ENCODE data around the gene RANBP9. TPM values are rescaled to one million over a fixed set of nuclear protein-coding genes. Genes with fewer than 3 reads are reported as not detected.

RANBP9 gene
- total and polyA plus RNA-seq, 2 donors from 2014 or later, result 16.4 to 29.0 TPM

- intact Hi-C loops (cut with DNase I), result no loop called here
- DNase-seq (no peak), FAIRE-seq (no peak)
- Histone ChIP-seq H3K27me3 (ENCODE audit: control insufficient read depth, insufficient read depth, low read length) (no peaks in the 10 kb centered on the region), H3K9ac (ENCODE audit: low read length in 3 of 3) (no peak overlapping the region), H3K4me3 (ENCODE audit: low read length in 3 of 3) (no peak overlapping the region), H3K9me3 (ENCODE audit: control insufficient read depth in 2 of 3, insufficient read depth in 1 of 3, low read length in 3 of 3) (no peaks in the 10 kb centered on the region), H3K27ac (ENCODE audit: low read depth in 2 of 2, low read length in 2 of 2) (no peak overlapping the region), H3K4me1 (ENCODE audit: control insufficient read depth in 2 of 3, insufficient read depth in 2 of 3, low read depth in 1 of 3, low read length in 3 of 3) (no peaks in the 10 kb centered on the region), H3K36me3 (ENCODE audit: control insufficient read depth in 2 of 3, insufficient read depth in 3 of 3, low read length in 3 of 3) (no peaks in the 10 kb centered on the region)
- TF ChIP-seq, protein P1, sequence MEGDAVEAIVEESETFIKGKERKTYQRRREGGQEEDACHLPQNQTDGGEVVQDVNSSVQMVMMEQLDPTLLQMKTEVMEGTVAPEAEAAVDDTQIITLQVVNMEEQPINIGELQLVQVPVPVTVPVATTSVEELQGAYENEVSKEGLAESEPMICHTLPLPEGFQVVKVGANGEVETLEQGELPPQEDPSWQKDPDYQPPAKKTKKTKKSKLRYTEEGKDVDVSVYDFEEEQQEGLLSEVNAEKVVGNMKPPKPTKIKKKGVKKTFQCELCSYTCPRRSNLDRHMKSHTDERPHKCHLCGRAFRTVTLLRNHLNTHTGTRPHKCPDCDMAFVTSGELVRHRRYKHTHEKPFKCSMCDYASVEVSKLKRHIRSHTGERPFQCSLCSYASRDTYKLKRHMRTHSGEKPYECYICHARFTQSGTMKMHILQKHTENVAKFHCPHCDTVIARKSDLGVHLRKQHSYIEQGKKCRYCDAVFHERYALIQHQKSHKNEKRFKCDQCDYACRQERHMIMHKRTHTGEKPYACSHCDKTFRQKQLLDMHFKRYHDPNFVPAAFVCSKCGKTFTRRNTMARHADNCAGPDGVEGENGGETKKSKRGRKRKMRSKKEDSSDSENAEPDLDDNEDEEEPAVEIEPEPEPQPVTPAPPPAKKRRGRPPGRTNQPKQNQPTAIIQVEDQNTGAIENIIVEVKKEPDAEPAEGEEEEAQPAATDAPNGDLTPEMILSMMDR (IDR thresholded peaks at IDR 0.05; ENCODE audit: borderline replicate concordance, extremely low read depth, insufficient read depth), result no peak
These were observed 47.4 kb upstream of the RANBP9 start for GRCh38 chr6:13759025-13759424.

GRCh38 chr6:13754644-13755043 is 43.0 kb upstream of the RANBP9 start:
- intact Hi-C loops (cut with DNase I), result no loop called here
- no peak overlapping the region for H3K4me3 ChIP-seq (ENCODE audit: low read length in 3 of 3)
- H3K4me1 ChIP-seq (ENCODE audit: control insufficient read depth in 2 of 3, insufficient read depth in 2 of 3, low read depth in 1 of 3, low read length in 3 of 3), result no peaks in the 10 kb centered on the region
- H3K9me3 ChIP-seq (ENCODE audit: control insufficient read depth in 2 of 3, insufficient read depth in 1 of 3, low read length in 3 of 3), result no peaks in the 10 kb centered on the region
- TF ChIP-seq, protein P1 (IDR thresholded peaks at IDR 0.05; ENCODE audit: borderline replicate concordance, extremely low read depth, insufficient read depth), result no peak
- DNase-seq (no peak), FAIRE-seq (no peak)
- no peaks in the 10 kb centered on the region for H3K27me3 ChIP-seq (ENCODE audit: control insufficient read depth, insufficient read depth, low read length)
- no peak overlapping the region for H3K27ac ChIP-seq (ENCODE audit: low read depth in 2 of 2, low read length in 2 of 2)
- H3K36me3 ChIP-seq (ENCODE audit: control insufficient read depth in 2 of 3, insufficient read depth in 3 of 3, low read length in 3 of 3), result no peaks in the 10 kb centered on the region
- H3K9ac ChIP-seq (ENCODE audit: low read length in 3 of 3), result no peak overlapping the region

DNA sequence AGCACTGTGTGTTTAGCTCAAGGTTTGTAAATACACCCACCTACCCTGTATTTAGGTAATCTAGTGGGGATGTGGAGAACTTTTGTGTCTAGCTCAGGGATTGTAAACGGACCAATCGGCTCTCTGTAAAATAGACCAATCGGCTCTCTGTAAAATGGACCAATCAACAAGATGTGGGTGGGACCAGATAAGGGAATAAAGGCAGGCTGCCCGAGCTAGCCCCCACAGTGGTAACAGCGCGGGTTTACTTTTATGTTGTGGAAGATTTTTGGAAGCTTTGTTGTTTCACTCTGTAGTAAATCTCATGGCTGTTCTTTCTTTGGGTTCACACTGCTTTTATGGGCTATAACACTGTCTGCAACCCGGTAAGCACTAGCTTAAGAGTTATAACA is 32.1 kb upstream of the RANBP9 start:
- DNase-seq (no peak), FAIRE-seq (no peak)
- no peaks in the 10 kb centered on the region for H3K36me3 ChIP-seq (ENCODE audit: control insufficient read depth in 2 of 3, insufficient read depth in 3 of 3, low read length in 3 of 3)
- H3K9me3 ChIP-seq (ENCODE audit: control insufficient read depth in 2 of 3, insufficient read depth in 1 of 3, low read length in 3 of 3), result no peaks in the 10 kb centered on the region
- TF ChIP-seq, protein P1 (IDR thresholded peaks at IDR 0.05; ENCODE audit: borderline replicate concordance, extremely low read depth, insufficient read depth), result no peak
- no peaks in the 10 kb centered on the region for H3K27me3 ChIP-seq (ENCODE audit: control insufficient read depth, insufficient read depth, low read length)
- H3K4me3 ChIP-seq (ENCODE audit: low read length in 3 of 3), result no peak overlapping the region
- H3K4me1 ChIP-seq (ENCODE audit: control insufficient read depth in 2 of 3, insufficient read depth in 2 of 3, low read depth in 1 of 3, low read length in 3 of 3), result no peaks in the 10 kb centered on the region
- H3K27ac ChIP-seq (ENCODE audit: low read depth in 2 of 2, low read length in 2 of 2), result no peak overlapping the region
- intact Hi-C loops (cut with DNase I), result no loop called here
- H3K9ac ChIP-seq (ENCODE audit: low read length in 3 of 3), result no peak overlapping the region

Data from kidney (tissue), 14 donors.